Peyer's patch (tissue), 4 donors: ENCODE data around the gene C13orf46.

Source experiments
- CTCF ChIP-seq, 6 experiments: fragments of 450-650 bp in 4 of 6; fragments of 200-600 bp in 2 of 6; sonication (generic) in 1 of 6; IDR thresholded peaks; one replicate each; pipeline ENCODE4 v1.5.1; 2017 to 2019; ENCODE audit warnings: antibody characterized with exemption in 6 of 6, mild to moderate bottlenecking in 3 of 6, moderate library complexity in 1 of 6
- POLR2A ChIP-seq, 2 donors: fragments of 450-650 bp; IDR thresholded peaks; one replicate each; pipeline ENCODE4 v1.5.1; 2017; ENCODE audit warnings: antibody characterized with exemption in 2 of 2, mild to moderate bottlenecking in 2 of 2, moderate library complexity in 2 of 2

DNA sequence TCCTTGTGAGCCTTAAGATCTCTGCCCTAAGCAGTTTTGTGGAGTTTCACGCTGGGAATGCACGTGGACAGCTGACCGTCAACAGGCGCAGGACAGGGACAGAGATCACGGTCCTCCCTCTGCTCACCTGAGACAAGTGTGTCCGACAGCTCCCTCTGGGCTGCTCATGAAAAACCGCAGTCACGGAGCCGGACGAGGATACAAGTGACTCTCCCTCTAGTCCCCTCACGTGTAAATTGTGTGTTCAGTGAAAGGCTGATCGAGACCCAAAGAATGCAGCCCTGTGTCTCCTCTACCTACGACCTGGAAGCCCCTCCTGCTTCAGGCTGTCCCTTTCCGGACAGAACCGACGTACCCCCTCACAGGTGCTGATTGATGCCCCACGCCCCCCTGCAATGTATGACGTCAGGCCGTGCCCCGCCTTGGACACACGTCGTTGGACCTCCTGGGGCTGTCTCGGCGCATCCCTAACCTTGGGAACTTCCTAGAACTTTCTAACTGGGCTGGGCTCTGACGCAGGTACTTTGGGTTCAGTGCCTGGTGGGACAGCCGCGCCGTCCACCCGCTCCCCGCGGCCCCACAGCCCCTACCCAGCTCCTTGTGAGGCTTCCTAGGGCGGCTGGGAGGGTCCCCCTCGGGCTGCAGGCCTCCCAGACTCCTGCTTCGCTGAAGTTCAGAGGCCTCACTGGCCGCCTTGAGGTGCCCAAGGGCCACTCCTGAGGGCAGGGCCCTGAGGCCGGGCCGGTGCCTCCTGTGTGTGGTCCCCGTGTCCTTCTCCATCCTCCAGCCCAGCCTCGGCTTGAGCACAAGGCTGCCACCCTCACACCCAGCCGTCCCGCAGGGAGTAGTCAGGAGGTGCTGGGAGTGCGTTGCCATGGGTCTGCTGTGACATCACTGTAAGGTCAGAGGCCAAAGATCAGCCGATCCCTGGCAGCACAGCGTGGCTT is at the start of gene C13orf46:
- TF ChIP-seq CTCF (IDR thresholded peaks at IDR 0.05) (no peak), POLR2A (IDR thresholded peaks at IDR 0.05) (no peak)
